Colon (tissue), 2 donors: Measurements from ENCODE around the gene KIF6.
"Not testable (repeated sequence)": the region's sequence is repeated elsewhere in the genome, so short reads cannot be mapped to it uniquely, and the experiment has no call there.

Source experiments
- FAIRE-seq: peaks from 2 replicates; lab custom pipeline; 2012; peaks lifted over from hg19 to GRCh38; lab: Jason Lieb, UNC
- donor health status: control.
- donor health status: control.

Gene KIF6

DNA sequence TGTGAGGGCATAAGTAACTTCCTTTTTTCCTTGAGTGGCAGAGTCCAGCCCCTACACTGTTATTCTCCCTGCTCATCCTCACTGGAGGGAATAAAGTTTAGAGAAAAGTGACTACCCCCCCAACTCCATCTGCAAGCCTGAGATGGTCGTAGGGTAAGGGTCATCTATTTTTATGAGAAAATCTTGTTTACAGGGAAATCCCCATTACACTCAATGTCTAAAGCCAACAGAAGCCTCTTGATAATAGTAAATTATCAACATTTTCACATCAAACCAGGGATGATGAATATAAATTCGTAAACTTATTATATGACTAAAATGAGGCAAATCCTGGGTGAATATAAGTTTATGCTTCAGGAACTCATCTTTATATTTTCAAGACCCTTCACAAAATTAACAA lies 228.8 kb downstream of the KIF6 start:
- no peak for FAIRE-seq

DNA sequence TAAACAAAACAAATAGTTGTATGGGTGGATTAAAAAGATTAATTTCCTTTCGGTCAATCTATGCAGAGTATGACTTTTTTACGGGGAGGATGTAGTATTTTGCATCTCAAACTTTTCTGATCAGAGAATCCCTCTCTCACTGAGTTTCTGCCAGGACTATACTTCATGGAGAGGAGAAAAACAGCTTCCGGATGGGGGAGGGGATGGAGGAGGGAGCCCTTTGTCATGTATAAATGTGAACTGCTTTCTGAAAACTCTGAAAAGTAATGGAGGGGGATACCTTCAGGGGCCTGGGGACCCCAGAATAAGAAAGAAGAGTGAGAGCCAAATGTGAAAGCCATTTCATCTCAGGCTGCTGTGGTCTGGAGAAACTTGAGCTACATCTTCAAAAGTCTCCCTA lies 229.6 kb downstream of the KIF6 start:
- no peak for FAIRE-seq

DNA sequence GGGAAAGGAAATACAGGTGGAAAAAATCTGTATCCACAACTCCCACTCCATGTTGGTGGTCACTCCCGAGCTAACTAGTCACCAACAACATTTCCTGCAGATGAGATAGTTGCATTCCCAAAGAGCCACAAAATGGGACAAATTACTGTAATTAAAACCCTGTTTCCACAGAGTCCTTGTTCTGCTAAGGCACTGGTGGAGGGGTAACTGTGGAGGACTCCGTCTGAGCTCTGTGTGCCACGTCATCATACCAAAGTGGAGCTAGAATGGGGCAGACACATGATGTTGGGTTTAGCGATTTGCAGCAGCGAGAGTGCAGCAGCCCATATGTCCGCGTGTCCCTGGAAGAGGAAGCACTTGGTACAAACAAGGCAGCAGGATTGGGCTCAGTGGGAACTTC lies 230.2 kb downstream of the KIF6 start:
- no peak for FAIRE-seq

DNA sequence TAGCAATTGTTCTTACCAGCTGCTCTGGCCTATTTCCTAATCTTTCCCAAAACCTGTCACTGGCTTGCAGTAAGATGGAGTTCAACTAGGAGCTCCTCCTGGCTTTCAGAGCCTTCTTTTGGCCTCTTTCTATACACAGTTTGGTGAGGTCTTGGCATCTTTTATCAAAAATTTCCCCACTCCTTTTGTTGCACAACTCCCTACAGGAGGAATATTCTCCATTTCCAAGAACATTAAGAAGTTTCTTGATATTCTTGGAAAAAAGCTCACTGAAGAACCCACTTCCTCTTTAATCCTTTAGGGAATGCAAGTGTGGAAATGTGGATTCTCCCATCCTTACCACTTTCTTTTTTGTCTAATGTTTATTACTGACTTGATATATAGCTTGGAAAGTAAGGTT lies 231.4 kb downstream of the KIF6 start:
- FAIRE-seq, result no peak

DNA sequence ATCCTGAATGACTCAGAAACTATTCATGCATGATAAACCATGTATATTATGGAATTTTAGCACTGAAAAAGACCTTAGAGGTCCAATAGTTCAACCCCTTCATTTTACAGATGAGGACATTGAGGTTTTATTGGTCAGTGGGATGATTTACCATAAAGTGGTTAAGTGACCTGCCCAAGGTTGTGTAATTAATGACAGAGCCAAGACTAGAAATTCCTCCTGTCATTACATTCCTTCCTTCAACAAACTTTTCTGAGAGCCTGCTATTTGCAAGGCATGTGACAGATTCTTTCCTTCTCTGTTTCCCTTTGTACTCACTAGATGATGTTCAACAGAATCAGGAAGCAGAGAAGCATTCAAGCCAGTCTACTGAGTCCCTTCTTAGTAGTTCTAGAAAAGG lies 232.0 kb downstream of the KIF6 start:
- FAIRE-seq, result no peak

DNA sequence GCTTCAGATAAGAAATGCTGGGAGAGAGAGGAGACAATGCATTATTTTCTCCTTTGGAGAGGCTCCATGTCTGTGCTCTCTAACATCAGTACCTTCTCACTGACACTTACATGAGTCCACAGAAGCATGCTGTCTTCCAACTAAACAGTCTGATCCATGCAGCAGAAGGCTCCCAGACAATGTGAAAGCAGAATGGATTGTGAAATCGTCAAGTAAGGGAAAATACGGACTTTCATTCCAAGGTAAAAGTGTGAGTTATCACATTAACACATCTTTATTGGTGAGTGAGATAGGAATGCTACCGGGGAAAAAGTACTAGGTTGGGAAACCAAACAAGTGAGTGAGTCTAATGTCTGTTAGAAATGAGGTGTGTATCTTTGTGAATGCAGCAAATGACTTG lies 235.1 kb downstream of the KIF6 start:
- no peak for FAIRE-seq

DNA sequence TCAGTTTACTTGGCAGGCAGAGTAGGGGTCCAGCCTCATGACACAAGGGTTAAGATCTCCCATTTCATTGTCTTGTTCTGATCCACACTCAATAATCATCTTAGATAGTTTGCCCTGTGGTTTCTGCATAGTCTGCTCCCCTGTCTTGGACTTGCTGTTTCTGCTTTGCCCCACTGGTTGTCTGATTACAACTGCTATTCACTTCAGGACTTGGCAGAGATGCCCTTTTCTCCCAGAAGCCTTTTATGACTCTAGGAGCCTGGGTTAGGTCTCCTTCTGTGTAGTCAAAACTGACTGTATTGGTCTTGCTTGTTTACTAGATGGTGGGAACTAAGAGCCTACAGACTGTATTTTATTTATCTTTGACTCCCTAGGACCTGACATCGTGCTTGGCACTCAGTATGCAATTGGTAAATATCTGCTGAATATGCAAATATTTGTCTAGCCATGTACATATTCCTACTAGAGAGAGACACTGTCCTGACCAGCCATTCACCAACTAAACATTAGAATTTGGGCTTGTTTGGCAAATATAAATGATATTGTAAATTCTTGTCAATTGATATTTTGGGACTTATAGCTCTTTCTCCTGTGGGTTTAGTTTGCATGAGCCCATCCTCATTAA lies 236.8 kb downstream of the KIF6 start:
- no peak for FAIRE-seq

DNA sequence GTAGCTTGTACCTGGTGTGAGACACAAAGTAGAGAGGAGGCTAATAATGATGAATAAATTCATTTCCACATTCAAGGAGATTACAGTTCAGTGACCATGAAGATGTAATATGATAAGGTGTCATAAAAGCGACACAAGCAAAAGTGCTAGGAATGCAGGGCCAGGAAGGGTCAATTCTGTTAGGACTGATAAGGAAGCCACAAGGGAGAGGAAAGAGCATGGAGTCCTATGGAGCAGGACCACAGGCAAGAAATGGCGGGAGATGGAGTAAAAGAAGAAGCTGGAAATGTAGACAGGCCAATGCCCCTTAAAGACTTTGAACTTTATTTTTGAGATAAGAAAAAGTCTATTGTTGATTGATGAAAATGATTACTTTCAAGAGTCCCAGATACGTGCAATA lies 240.9 kb downstream of the KIF6 start:
- FAIRE-seq, result no peak

DNA sequence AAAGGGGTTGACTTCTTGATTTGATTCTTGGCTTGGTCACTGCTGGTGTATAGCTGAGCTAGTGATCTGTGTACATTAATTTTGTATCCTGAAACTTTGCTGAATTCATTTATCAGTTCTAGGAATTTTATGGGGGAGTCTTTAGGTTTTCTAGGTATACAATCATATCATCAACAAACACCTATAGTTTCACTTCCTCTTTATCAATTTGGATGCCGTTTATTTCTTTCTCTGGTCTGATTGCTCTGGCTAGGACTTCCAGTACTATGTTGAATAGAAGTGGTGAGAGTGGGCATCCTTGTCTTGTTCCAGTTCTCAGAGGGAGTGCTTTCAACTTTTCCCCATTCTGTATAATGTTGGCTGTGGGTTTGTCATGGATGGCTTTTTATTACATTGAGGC lies 245.4 kb downstream of the KIF6 start:
- not testable (repeated sequence) for FAIRE-seq

DNA sequence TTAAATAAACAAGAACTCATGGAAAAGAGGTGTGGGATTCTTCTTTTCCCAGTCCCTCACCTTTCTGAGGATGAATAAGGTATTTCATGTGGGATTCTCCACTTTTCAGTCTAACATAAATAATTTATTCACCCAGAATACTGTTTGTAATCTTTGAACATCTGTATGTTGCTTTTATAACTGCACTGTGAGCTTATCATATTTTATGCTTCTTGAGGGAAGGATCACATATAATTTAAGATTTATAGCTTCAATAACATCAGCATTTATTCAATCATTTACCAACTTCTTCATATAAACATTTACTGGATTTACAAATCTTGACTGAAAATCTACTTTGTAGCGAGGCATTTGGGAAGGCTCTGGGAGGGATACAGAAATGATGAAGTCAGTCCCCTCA lies 248.5 kb downstream of the KIF6 start:
- FAIRE-seq, result no peak

DNA sequence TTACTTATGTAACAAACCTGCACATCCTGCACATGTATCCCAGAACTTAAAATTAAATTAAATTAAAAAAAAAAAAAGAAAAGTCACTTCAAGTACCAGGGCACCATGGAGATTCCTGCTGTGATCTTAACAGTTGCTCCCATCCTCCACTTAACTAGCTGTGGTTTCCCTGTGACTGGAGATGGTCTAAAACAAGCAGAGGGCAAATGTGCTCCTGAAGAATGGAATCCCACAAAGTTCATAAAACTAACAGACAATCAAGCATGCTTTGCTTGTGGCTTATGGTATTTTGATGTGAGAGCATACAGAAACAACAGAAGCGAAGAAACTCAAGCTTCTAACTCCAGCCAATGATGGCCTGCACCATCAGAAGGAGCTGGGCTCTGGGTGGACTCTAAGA lies 249.1 kb downstream of the KIF6 start:
- FAIRE-seq, result no peak

DNA sequence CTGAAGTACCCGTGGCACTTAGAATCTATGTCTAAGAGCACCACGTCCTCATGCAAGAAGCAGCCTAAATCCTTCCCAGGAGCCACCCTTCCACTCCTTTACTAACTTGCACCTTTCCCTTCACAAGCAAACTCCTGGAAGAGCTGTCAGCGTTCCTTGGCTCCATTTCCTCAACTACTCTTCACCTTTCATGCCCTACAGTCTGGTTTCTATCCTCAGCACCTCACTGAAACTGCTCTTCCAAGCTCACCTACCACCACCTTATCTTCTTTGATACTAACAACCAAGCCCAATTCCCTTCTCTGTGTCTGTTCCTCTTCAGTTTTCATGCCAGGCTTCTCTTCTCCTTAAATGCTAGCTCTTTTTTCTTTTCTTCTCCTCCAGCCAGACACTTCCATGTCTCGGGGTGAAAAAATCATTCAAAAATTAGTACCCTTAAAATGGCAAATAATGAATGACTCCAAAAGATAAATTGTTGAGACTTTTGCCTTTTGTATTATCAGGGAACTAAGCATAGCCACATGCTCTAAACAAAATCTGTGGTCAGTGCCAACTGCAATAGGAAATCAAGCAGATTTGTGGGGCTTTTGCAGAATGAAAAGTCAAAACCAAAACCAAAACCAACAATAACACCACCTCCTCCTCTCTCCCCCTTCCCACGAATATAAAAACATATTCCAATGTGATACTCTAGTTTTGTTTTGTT lies 253.1 kb downstream of the KIF6 start:
- FAIRE-seq, result no peak

DNA sequence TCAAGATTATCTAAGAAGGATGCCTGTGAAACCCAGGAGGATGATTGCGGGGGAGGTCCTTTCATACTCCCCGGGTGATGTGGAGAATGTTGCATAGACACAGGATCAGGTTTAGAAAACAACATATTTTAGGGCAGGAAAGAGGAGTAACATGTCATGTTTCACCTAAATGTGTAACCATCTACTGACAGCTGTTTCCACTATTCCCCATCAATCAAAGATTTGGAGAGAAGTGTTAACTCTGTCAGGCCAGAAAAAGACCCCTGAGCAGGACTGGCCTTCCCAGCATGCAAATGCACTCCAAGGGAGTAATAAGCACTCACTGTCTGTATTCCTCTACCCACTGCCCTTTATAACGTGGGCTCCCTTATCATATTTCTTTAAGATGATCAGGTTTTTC lies 254.7 kb downstream of the KIF6 start:
- no peak for FAIRE-seq

DNA sequence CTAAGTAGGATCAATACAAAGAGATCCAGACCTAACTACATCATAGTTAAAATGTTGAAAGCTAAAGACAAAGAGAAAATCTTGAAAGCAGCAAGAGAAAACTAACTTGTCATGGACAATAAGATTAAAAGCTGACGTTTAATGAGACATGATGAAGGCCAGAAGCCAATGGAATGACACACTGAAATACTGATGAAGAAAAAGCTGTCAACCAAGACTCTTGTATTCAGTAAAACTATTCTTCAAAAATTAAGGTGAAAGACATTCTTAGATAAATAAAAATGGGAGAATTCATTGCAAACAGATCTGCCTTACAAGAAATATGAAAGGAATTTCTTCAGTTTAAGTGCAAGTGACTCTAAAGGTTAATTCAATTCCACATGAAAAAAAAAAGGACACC lies 256.8 kb downstream of the KIF6 start:
- no peak for FAIRE-seq

DNA sequence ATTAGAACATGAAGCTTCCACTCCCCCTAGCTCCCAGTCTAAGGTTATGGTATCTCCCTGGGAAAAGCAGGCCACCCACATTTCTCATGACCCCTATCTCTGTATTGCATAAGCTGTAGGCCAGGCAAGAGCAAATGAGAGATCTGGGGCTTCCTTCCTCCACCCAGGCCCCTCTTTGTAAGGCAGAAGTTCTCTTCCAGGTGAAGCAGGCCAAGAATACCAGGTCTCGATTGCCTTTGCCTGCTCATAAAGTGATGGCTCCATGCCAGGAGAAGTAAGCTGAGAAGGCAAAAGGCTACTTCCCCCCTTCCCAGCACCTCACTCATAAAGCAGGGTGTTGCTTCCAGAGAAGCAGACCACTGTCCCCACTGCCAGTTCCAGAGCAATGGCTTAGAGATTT lies 258.6 kb downstream of the KIF6 start:
- FAIRE-seq, result no peak

DNA sequence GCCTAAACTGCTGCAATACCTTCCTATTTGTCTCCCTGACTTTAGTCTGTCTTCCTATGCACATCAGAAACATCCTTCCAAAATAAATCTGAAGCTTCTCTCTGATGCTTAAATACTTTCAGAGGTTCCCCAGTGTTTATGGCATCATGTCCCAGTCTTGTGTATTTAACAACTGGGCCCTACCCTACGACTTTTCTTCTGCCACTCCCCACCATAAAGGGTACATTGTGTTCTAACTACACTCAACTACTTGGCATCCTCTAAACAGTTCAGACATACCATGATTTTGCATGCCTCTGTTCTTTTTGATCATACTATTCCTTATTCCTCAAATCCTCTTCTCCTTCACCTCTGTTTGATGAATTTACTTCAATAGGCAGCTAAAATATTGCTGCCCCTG lies 259.7 kb downstream of the KIF6 start:
- no peak for FAIRE-seq

DNA sequence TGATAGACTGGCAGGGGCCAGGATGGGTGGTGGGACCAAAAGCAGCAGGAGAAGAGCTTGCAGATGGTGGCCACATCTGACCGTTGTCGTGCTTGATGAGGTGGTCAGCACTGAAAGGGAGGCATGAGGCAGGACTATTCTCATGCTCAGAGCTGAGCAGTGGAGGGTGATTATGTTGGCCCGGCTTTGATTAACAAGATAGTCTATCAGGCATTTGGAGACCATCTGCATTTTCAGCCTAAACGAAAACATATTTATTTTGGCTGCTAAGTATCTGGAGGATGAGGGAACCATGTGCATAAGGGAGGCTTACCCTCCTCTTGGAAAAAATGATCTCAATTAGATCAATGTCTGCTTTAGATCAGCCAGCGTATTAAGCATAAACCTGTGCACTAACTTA lies 261.1 kb downstream of the KIF6 start:
- FAIRE-seq, result no peak

DNA sequence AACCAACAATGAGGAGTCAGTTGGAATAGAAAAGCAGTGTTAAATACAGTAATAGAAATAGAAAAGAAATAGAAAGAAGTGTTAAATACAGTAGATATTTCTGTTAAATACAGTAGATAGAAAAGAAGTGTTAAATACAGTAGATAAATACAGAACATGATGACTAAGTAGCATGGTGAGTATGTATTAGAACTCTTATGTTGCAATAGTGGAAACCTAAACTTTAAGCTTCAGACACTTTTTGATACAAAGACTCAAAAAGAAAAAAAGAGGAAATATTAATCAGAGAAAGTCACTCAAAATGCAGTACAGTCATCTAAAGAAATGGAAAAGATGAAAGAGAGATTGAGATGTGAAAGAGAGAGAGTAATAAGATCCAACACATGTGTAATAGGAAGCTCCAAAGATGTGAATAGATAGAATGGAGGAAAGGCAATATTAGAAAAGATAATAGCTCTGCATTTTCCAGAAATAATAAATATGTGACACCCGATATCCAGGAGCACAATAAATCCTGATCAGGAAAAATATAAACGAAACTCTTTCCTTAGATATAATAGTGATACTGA lies 271.2 kb downstream of the KIF6 start:
- FAIRE-seq, result no peak

DNA sequence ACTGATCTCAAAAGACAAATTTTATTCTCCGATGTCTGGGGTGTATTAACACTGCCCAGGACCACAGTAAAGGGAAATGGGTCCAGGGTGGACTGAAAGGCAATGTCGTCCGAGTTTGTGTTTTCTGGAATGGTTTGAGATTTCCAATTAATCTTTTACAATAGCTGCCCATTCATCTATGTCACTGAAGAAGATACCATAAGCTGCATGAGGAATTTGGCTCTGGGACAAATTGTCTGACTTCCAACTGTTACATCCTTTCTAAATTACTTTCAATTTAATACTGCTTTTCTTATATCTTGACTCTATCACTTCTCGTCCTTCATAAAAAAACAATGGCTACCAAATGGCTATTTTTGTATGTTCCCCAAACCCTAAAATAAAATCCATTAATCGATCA lies 272.0 kb downstream of the KIF6 start:
- FAIRE-seq, result no peak

DNA sequence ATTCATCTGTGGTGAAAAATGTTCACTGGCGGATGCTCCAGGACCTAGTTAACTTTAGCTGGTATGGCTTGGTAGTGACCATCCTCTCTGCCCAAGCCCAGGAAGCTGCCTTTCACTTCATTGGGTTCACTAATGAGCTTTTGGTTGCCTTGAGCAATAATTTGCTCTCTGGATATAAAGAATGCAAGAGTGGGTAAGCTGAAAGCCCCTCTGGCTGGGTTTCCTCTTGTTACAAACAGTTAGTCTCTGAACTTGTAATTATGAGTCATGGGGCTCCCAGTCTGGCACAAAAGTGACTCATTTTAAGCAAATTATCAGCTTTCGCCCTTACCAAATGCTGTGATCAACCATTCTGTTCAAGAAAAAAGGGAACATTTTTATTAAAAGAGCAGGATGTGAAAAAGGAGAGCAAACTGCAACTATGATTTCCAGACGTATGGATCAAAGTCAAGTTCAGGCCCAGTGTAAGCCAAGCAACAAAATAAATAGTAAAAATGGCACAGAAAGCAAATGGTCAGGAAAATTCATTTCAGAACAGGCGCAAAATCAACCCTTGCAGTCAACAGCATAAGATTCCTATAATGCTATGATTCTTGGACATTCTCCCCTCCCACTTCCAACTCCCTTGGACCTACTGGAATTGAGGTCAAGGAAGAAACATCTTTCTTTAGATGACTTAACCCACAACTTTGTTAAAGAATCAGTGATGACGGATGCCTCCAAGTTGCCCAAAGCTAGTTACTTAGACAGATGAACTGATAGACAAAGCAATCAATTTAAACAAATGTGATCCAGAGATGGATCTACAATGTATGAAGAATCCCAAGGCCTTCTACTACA lies 272.7 kb downstream of the KIF6 start:
- no peak for FAIRE-seq

DNA sequence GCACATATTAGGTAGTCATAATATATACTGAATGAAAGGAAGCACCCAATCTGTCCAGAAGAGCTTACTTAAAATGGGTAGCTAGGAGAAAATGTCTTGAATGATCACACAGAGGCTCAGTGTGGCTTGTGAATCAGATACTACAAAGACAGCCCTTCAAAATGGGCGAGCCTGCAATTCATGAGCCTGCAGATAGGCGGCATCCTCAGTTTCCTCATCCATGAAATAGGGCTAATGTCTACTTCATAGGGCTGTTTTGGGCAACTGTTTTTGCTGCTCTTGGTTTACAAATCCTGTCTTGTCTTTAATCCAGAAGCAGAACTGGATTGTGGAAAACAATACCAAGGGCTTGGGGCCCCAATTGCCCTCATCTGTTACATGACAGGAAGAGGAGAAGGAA lies 273.4 kb downstream of the KIF6 start:
- no peak for FAIRE-seq

DNA sequence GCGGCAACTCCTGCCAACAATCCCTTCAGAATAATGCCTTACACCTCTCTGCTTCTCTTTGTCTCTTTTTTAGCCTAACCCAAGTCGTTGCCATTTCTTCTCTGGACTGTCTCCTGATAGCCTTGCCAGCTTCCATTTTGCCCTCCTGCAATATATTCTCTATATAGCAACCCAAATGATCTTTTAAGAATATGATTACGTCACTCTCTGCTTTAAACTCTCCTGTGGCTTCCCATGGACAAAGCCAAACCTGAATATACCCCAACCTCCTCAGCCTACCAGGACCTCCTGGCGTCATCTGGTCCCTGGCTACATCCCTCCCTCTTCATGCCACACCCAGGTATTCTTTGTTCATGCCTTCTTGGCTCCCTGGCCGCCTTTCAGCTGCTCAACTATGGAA lies 276.2 kb downstream of the KIF6 start:
- no peak for FAIRE-seq

DNA sequence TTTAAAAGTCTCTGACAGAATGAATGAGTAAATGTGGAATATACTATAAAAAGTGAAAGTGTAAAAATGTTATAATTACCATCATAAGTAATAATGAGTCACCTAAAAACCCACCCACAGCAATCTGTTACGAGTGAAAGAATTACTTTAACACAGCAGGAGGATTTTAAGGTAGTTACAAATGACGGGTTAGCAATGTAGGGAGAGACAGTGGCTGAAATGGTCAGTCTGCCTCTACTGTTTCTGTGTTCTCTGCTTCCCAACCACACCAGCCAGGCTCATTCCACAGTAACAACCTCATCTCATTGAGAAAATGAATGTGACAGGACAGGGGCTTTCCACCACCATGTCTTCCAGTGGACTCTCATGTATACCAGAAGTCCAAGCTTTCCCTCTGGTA lies 278.3 kb downstream of the KIF6 start:
- FAIRE-seq, result no peak
